GM23248 (cell line): Measurements from ENCODE around the gene TEX22.

ENCODE experiments used
- EZH2 ChIP-seq: fragments of 200-600 bp; sonication (generic); IDR thresholded peaks from 2 replicates; pipeline ENCODE4 v1.6.1; 2018; ENCODE audit warnings: antibody characterized with exemption, mild to moderate bottlenecking; ENCODE audit not compliant: insufficient read depth, poor library complexity, severe bottlenecking
- EZH2phosphoT487 ChIP-seq: fragments of 200-600 bp; sonication (generic); IDR thresholded peaks from 2 replicates; pipeline ENCODE4 v1.6.1; 2018; ENCODE audit warnings: antibody characterized with exemption, moderate library complexity, mild to moderate bottlenecking, low read depth; ENCODE audit not compliant: insufficient read depth

DNA sequence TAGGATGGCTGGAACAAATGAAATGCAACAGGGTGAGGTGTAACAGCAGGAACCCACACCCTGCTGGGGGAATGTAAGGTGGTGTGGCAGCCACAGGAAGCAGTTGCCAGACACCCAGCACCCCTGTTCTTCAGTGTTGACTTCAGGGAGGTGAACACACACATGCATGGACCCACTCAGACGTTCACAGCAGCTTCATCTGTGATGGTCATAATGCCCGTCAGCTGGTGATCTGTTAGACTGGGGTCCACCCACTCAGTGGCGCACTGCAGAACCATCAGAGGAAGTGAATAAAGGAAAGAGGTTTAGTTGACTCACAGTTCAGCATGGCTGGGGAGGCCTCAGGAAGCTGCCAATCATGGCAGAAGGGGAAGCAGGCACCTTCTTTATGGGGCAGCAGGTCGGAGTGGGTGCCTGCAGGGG, 22.7 kb upstream of the TEX22 start:
- TF ChIP-seq EZH2 (no peak), EZH2phosphoT487 (no peak)
